Skeletal muscle tissue (tissue), 4 donors: ENCODE measurements around the gene DHX16. TPM values are rescaled to one million over a fixed set of nuclear protein-coding genes. Genes with fewer than 3 reads are reported as not detected.
A peak's percentile ranks its signal among the peaks of the same experiment; 100 is the strongest.

ENCODE experiments used
- H3K27ac ChIP-seq: one replicate; pipeline ENCODE4 v1.7.0; 2013; ENCODE audit warnings: mild to moderate bottlenecking, low read depth, low read length, inconsistent platforms
- H3K27me3 ChIP-seq, 3 donors: one replicate each; pipeline ENCODE4 v1.7.0; 2013; ENCODE audit warnings: low read length in 3 of 3; ENCODE audit not compliant: control insufficient read depth in 3 of 3, insufficient read depth in 3 of 3
- H3K36me3 ChIP-seq, 3 donors: one replicate each; pipeline ENCODE4 v1.7.0; 2013; ENCODE audit warnings: low read length in 3 of 3; ENCODE audit not compliant: control insufficient read depth in 3 of 3, insufficient read depth in 3 of 3
- H3K4me1 ChIP-seq, 3 donors: one replicate each; pipeline ENCODE4 v1.7.0; 2013; ENCODE audit warnings: low read length in 3 of 3, mild to moderate bottlenecking in 3 of 3; ENCODE audit not compliant: control insufficient read depth in 3 of 3, insufficient read depth in 3 of 3
- H3K4me3 ChIP-seq, 3 donors: one replicate each; pipeline ENCODE4 v1.7.0; 2013; ENCODE audit warnings: low read length in 3 of 3
- H3K9ac ChIP-seq, 3 donors: one replicate each; pipeline ENCODE4 v1.7.0; 2013; ENCODE audit warnings: low read length in 3 of 3, mild to moderate bottlenecking in 3 of 3, moderate library complexity in 2 of 3, low read depth in 1 of 3
- H3K9me3 ChIP-seq, 3 donors: one replicate each; pipeline ENCODE4 v1.7.0; 2013; ENCODE audit warnings: low read length in 3 of 3; ENCODE audit not compliant: control insufficient read depth in 3 of 3
- total RNA-seq: library from RNA; depleted of rRNA; stranded (reverse); fragments of >200 nt; gene quantifications from one replicate; pipeline ENCODE4 v1.2.3, GENCODE V29; 2014
- donor health status: Osteomylitis.

DHX16 gene
- total RNA-seq, 1 donor from 2014 or later: 23.0 TPM

- peaks cover 30 to 51% (median 49%) of the 10 kb centered on the region in 3 donors for H3K4me1 ChIP-seq
- peaks cover 20 to 30% (median 27%) of the 10 kb centered on the region in 3 donors for H3K36me3 ChIP-seq
- no peaks in the 10 kb centered on the region for H3K9me3 ChIP-seq
- H3K4me3 ChIP-seq: peak overlapping the region; percentile 88 to 99 (median 89)
- no peaks in the 10 kb centered on the region for H3K27me3 ChIP-seq
- H3K27ac ChIP-seq: peak overlapping the region; percentile 100
- peak overlapping the region; percentile 87 to 100 (median 98) for H3K9ac ChIP-seq
These were observed 56.6 kb downstream of the DHX16 start for GRCh38 chr6:30615958-30616810.

GRCh38 chr6:30615219-30615957 lies 57.4 kb downstream of the DHX16 start:
- Histone ChIP-seq H3K4me1 (peaks cover 30 to 58% (median 50%) of the 10 kb centered on the region in 3 donors), H3K27me3 (no peaks in the 10 kb centered on the region), H3K9ac (peak overlapping the region; percentile 87 to 100 (median 98)), H3K4me3 (peak overlapping the region; percentile 88 to 99 (median 89)), H3K36me3 (peaks cover 16 to 23% (median 21%) of the 10 kb centered on the region in 3 donors), H3K27ac (peak overlapping the region; percentile 100), H3K9me3 (no peaks in the 10 kb centered on the region)

GRCh38 chr6:30614843-30615218 lies 58.0 kb downstream of the DHX16 start:
- H3K4me1 ChIP-seq: peaks cover 30 to 63% (median 50%) of the 10 kb centered on the region in 3 donors
- no peaks in the 10 kb centered on the region for H3K27me3 ChIP-seq
- H3K27ac ChIP-seq: peak overlapping the region; percentile 100

GRCh38 chr6:30614044-30614842 lies 58.6 kb downstream of the DHX16 start:
- Histone ChIP-seq H3K4me1 (peaks cover 30 to 57% (median 52%) of the 10 kb centered on the region in 3 donors), H3K9me3 (no peaks in the 10 kb centered on the region), H3K4me3 (peak overlapping the region; percentile 71 to 99 (median 88)), H3K9ac (peak overlapping the region; percentile 87 to 100 (median 98)), H3K27me3 (no peaks in the 10 kb centered on the region), H3K36me3 (peaks cover 13 to 19% (median 17%) of the 10 kb centered on the region in 3 donors), H3K27ac (peak overlapping the region; percentile 100)

More at GRCh38 chr6:30614843-30615218, 58.0 kb downstream of the DHX16 start:
- Histone ChIP-seq H3K36me3 (peaks cover 16 to 20% (median 19%) of the 10 kb centered on the region in 3 donors), H3K9ac (peak overlapping the region; percentile 87 to 100 (median 98)), H3K4me3 (peak overlapping the region; percentile 88 to 99 (median 89)), H3K9me3 (no peaks in the 10 kb centered on the region)

GRCh38 chr6:30613251-30614043 lies 59.4 kb downstream of the DHX16 start:
- no peaks in the 10 kb centered on the region for H3K27me3 ChIP-seq
- H3K9ac ChIP-seq: peak overlapping the region; percentile 87 to 100 (median 98)
- H3K4me1 ChIP-seq: peaks cover 22 to 49% (median 45%) of the 10 kb centered on the region in 3 donors
- H3K27ac ChIP-seq: peak overlapping the region; percentile 100
- H3K36me3 ChIP-seq: peaks cover 17 to 27% (median 25%) of the 10 kb centered on the region in 3 donors
- peak overlapping the region in 2 of 3 donors; percentile 48 to 88 for H3K4me3 ChIP-seq
- H3K9me3 ChIP-seq: no peaks in the 10 kb centered on the region

- H3K27ac ChIP-seq: peak overlapping the region; percentile 100
- no peaks in the 10 kb centered on the region for H3K9me3 ChIP-seq
- no peaks in the 10 kb centered on the region for H3K27me3 ChIP-seq
- peaks cover 21 to 48% (median 41%) of the 10 kb centered on the region in 3 donors for H3K4me1 ChIP-seq
- H3K4me3 ChIP-seq: no peak overlapping the region
- H3K36me3 ChIP-seq: peaks cover 21 to 33% (median 30%) of the 10 kb centered on the region in 3 donors
- no peak overlapping the region for H3K9ac ChIP-seq
These were observed 60.0 kb downstream of the DHX16 start for GRCh38 chr6:30612687-30613248.

- peak overlapping the region; percentile 100 for H3K27ac ChIP-seq
- H3K4me3 ChIP-seq: no peak overlapping the region
- no peaks in the 10 kb centered on the region for H3K27me3 ChIP-seq
- H3K4me1 ChIP-seq: peaks cover 21 to 48% (median 41%) of the 10 kb centered on the region in 3 donors
- peaks cover 26 to 38% (median 35%) of the 10 kb centered on the region in 3 donors for H3K36me3 ChIP-seq
- no peaks in the 10 kb centered on the region for H3K9me3 ChIP-seq
- H3K9ac ChIP-seq: no peak overlapping the region
These were observed 60.6 kb downstream of the DHX16 start for GRCh38 chr6:30612213-30612612.

GRCh38 chr6:30611856-30612194 lies 61.0 kb downstream of the DHX16 start:
- no peaks in the 10 kb centered on the region for H3K27me3 ChIP-seq
- peaks cover 27 to 41% (median 37%) of the 10 kb centered on the region in 3 donors for H3K36me3 ChIP-seq
- no peaks in the 10 kb centered on the region for H3K9me3 ChIP-seq
- H3K27ac ChIP-seq: peak overlapping the region; percentile 100
- H3K4me3 ChIP-seq: no peak overlapping the region
- peaks cover 21 to 45% (median 41%) of the 10 kb centered on the region in 3 donors for H3K4me1 ChIP-seq
- H3K9ac ChIP-seq: no peak overlapping the region
